H1 (cell line): Measurements from ENCODE around the gene MRPL19.

Source experiments
- CREB1 ChIP-seq: IDR thresholded peaks from 2 replicates; pipeline ENCODE4 v1.6.1; 2012; ENCODE audit warnings: inconsistent platforms
- CTCF ChIP-seq, 3 experiments: IDR thresholded peaks; 1 replicate in 2 of 3; 2 replicates in 1 of 3; pipeline versions ENCODE4 v1.5.1 to v1.6.1; 2011; ENCODE audit warnings: low read length in 3 of 3, mild to moderate bottlenecking in 3 of 3, inconsistent platforms in 2 of 3, low read depth in 1 of 3, moderate library complexity in 1 of 3; ENCODE audit not compliant: insufficient read depth in 1 of 3; ENCODE audit errors: control extremely low read depth in 1 of 3
- JUN ChIP-seq: IDR thresholded peaks from 2 replicates; pipeline ENCODE4 v1.6.1; 2011; ENCODE audit warnings: low read depth, mild to moderate bottlenecking, improper control_type of control experiment, low read length
- POLR2A ChIP-seq, 2 experiments: IDR thresholded peaks; 1 replicate in 1 of 2; 2 replicates in 1 of 2; pipeline ENCODE4 v1.6.1; 2011; ENCODE audit warnings: low read depth in 2 of 2, low read length in 2 of 2, mild to moderate bottlenecking in 2 of 2; ENCODE audit errors: control extremely low read depth in 1 of 2
- POLR2AphosphoS5 ChIP-seq: IDR thresholded peaks from 2 replicates; pipeline ENCODE4 v1.6.1; 2011; ENCODE audit warnings: low read depth, low read length
- SP4 ChIP-seq: IDR thresholded peaks from 2 replicates; pipeline ENCODE4 v1.6.1; 2012; ENCODE audit warnings: low read length, inconsistent platforms

- TF ChIP-seq POLR2AphosphoS5, result no peak
- TF ChIP-seq CTCF (IDR thresholded peaks at IDR 0.05; ENCODE audit: control extremely low read depth in 1 of 3, insufficient read depth in 1 of 3, low read depth in 1 of 3, low read length in 3 of 3), result no peak
- TF ChIP-seq JUN, result no peak
- TF ChIP-seq CREB1, result no peak
- TF ChIP-seq SP4, result no peak
- TF ChIP-seq POLR2A (IDR thresholded peaks at IDR 0.05; ENCODE audit: control extremely low read depth in 1 of 2, low read depth in 2 of 2, low read length in 2 of 2), result no peak
Measured at GRCh38 chr2:75621228-75621627, 25.4 kb upstream of the MRPL19 start.
